GM12801 (cell line): ENCODE data around the gene ROCK2.

Experiments used
- CTCF ChIP-seq: IDR thresholded peaks from one replicate; pipeline ENCODE4 v1.5.1; 2011; ENCODE audit warnings: control low read depth; ENCODE audit not compliant: insufficient read length; ENCODE audit errors: extremely low read depth

The ROCK2 gene

GRCh38 chr2:11387843-11388242, 43.4 kb upstream of the ROCK2 start:
- TF ChIP-seq CTCF, result no peak

- TF ChIP-seq CTCF, result no peak
Observed at GRCh38 chr2:11387100-11387390, 42.6 kb upstream of the ROCK2 start.

GRCh38 chr2:11385847-11386246, 41.4 kb upstream of the ROCK2 start:
- no peak for TF ChIP-seq CTCF

GRCh38 chr2:11385216-11385615, 40.8 kb upstream of the ROCK2 start:
- no peak for TF ChIP-seq CTCF

GRCh38 chr2:11379558-11379957, 35.1 kb upstream of the ROCK2 start:
- TF ChIP-seq CTCF, result no peak

GRCh38 chr2:11377928-11378545, 33.6 kb upstream of the ROCK2 start:
- no peak for TF ChIP-seq CTCF

GRCh38 chr2:11376071-11376470, 31.6 kb upstream of the ROCK2 start:
- TF ChIP-seq CTCF, result no peak

GRCh38 chr2:11375689-11376027, 31.2 kb upstream of the ROCK2 start:
- no peak for TF ChIP-seq CTCF
